Measurements from ENCODE around the gene AUP1. TPM values are rescaled to one million over a fixed set of nuclear protein-coding genes. Genes with fewer than 3 reads are reported as not detected.
A peak's percentile ranks its signal among the peaks of the same experiment; 100 is the strongest.

Gene AUP1
- total and polyA plus RNA-seq, 2 of the 8 experiments (the other 6 are each of a cell fraction or from before 2014, with no cell fraction given) = 83.4 to 121 TPM

- 0 out of 2 replicates have a peak, but pooled peaks have one; percentile 18 for TF ChIP-seq E2F6 (IDR thresholded peaks at IDR 0.05)
- peak; percentile 86; the same call in 1 of the 2 replicates for TF ChIP-seq JUND (IDR thresholded peaks at IDR 0.05; ENCODE audit: low read length)
- peak; percentile 53; the same call in 1 of the 2 replicates for TF ChIP-seq KDM1A (IDR thresholded peaks at IDR 0.05; ENCODE audit: borderline replicate concordance, low read length)
- peak; percentile 43 for TF ChIP-seq KDM4A (IDR thresholded peaks at IDR 0.05; ENCODE audit: low read depth, low read length, severe bottlenecking)
- peak; percentile 89 for TF ChIP-seq SP4 (IDR thresholded peaks at IDR 0.05; ENCODE audit: low read length)
- TF ChIP-seq KDM5A (IDR thresholded peaks at IDR 0.05; ENCODE audit: low read length) = no peak
- TF ChIP-seq BACH1 (IDR thresholded peaks at IDR 0.05; ENCODE audit: low read length) = no peak; the same call in 1 of the 2 replicates
- no peak; the same call in 1 of the 2 replicates for TF ChIP-seq MAX (IDR thresholded peaks at IDR 0.05)
- peak; percentile 97 for TF ChIP-seq MAFK (IDR thresholded peaks at IDR 0.05; ENCODE audit: low read depth, low read length)
- TF ChIP-seq CREB1 (IDR thresholded peaks at IDR 0.05) = peak; percentile 100
- peak; percentile 73 for TF ChIP-seq TEAD4 (IDR thresholded peaks at IDR 0.05; ENCODE audit: low read depth, low read length)
- peak; percentile 98 for TF ChIP-seq ATF2 (IDR thresholded peaks at IDR 0.05; ENCODE audit: low read length)
- 0 out of 2 replicates have a peak, but pooled peaks have one; percentile 32 for TF ChIP-seq JUN (IDR thresholded peaks at IDR 0.05; ENCODE audit: low read depth, low read length)
These were observed 24.6 kb upstream of the AUP1 start, which contains the start of the genes DOK1 and LOXL3 (continued) for GRCh38 chr2:74553892-74554819.
